Loucy (cell line): ENCODE data around the gene ASMT.

Experiments used
- H2AFZ ChIP-seq: fragments of 200-600 bp; sonication (generic); 2 replicates; pipeline ENCODE4 v1.6.0; 2016; ENCODE audit warnings: antibody characterized with exemption, mild to moderate bottlenecking, low read length, moderate library complexity
- H3F3A ChIP-seq: fragments of 200-600 bp; 2 replicates; pipeline ENCODE4 v1.6.0; 2016; ENCODE audit warnings: antibody characterized with exemption, low read depth, mild to moderate bottlenecking
- H3K27me3 ChIP-seq: fragments of 200-600 bp; sonication (generic); 2 replicates; pipeline ENCODE4 v1.6.1; 2014; ENCODE audit warnings: low read length, mild to moderate bottlenecking; ENCODE audit not compliant: insufficient read depth, poor library complexity, severe bottlenecking
- H3K36me3 ChIP-seq: fragments of 200-600 bp; sonication (generic); 2 replicates; pipeline ENCODE4 v1.6.1; 2016; ENCODE audit warnings: low read length; ENCODE audit not compliant: insufficient read depth
- H3K4me1 ChIP-seq: fragments of 200-600 bp; sonication (generic); 2 replicates; pipeline ENCODE4 v1.5.1; 2014; ENCODE audit warnings: low read length, mild to moderate bottlenecking; ENCODE audit not compliant: insufficient read depth, poor library complexity, severe bottlenecking
- H3K4me2 ChIP-seq: fragments of 200-600 bp; sonication (generic); 2 replicates; pipeline ENCODE4 v1.6.0; 2014; ENCODE audit warnings: antibody characterized with exemption, low read length, low read depth, mild to moderate bottlenecking; ENCODE audit not compliant: poor library complexity, severe bottlenecking
- H3K4me3 ChIP-seq: fragments of 200-600 bp; sonication (generic); 2 replicates; pipeline ENCODE4 v1.5.1; 2014; ENCODE audit warnings: low read length, mild to moderate bottlenecking, mixed read lengths; ENCODE audit not compliant: poor library complexity, severe bottlenecking
- H3K79me2 ChIP-seq: fragments of 200-600 bp; sonication (generic); 2 replicates; pipeline ENCODE4 v1.6.1; 2014; ENCODE audit warnings: low read length; ENCODE audit not compliant: insufficient read depth
- H3K9ac ChIP-seq: fragments of 200-600 bp; sonication (generic); 2 replicates; pipeline ENCODE4 v1.6.0; 2014; ENCODE audit warnings: mild to moderate bottlenecking, low read depth, low read length, moderate library complexity; ENCODE audit not compliant: poor library complexity, severe bottlenecking
- H3K9me2 ChIP-seq: fragments of 200-600 bp; sonication (generic); replicated peaks from 2 replicates; pipeline ENCODE4 v1.6.1; 2016; ENCODE audit warnings: low read depth, low read length, mixed read lengths
- H3K9me3 ChIP-seq: fragments of 200-600 bp; sonication (generic); 2 replicates; pipeline ENCODE4 v1.6.1; 2014; ENCODE audit warnings: mild to moderate bottlenecking, antibody characterized with exemption, low read length, low read depth; ENCODE audit not compliant: insufficient read depth
- H4K20me1 ChIP-seq: fragments of 200-600 bp; sonication (generic); 2 replicates; pipeline ENCODE4 v1.6.0; 2014; ENCODE audit warnings: antibody characterized with exemption, low read length, mild to moderate bottlenecking; ENCODE audit not compliant: insufficient read depth, poor library complexity, severe bottlenecking
- EZH2phosphoT487 ChIP-seq: fragments of 200-600 bp; IDR thresholded peaks from 2 replicates; pipeline ENCODE4 v1.6.1; 2018; ENCODE audit warnings: antibody characterized with exemption, mild to moderate bottlenecking, moderate library complexity, borderline replicate concordance
- TF ChIP-seq, protein P1 (sequence below): fragments of 200-600 bp; sonication (generic); conservative IDR thresholded peaks from 2 replicates; pipeline ENCODE4 v1.5.1; 2014; ENCODE audit warnings: mild to moderate bottlenecking, antibody characterized with exemption, low read length

The ASMT gene

DNA sequence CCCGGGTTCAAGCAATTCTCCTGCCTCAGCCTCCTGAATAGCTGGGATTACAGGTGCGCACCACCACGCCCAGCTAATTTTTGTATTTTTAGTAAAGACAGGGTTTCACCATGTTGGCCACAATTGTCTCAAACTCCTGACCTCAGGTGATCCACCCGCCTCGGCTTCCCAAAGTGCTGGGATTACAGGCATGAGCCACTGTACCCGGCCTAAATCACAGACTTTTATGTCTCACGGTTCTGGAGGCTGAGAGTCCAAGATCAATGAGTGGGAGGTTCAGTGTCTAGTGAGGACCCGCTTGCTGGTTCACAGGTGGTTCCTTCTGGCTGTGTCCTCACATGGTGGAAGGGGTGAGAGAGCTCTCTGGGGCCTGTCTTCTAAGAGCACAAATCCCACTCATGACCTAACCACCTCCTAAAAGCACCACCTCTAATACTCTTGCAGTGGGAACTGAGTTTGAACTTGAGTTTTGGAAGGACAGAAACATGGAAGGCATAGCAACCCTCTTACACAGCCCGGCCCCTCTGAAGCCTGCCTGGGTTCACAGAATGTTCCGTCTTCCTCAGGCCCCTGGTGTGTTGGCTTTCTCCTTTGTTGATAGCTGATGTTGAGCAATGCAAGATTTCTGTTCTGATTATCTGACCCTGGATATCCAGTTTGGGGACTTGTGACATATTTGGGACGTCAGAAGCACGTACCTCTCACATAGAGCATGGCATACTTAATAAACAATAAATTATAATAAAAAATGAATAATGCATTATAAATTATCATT, 25.3 kb upstream of the ASMT start:
- peaks cover 28% of the 10 kb centered on the region for H3K79me2 ChIP-seq
- no peaks in the 10 kb centered on the region for H3K9me3 ChIP-seq
- peaks cover 8% of the 10 kb centered on the region; the same call in 1 of the 2 replicates for H3K36me3 ChIP-seq
- H3K9me2 ChIP-seq: no peaks in the 10 kb centered on the region
- no peaks in the 10 kb centered on the region for H3F3A ChIP-seq
- no peak overlapping the region for H3K4me2 ChIP-seq
- H3K4me1 ChIP-seq: no peaks in the 10 kb centered on the region
- no peak overlapping the region for H3K9ac ChIP-seq
- TF ChIP-seq, protein P1, sequence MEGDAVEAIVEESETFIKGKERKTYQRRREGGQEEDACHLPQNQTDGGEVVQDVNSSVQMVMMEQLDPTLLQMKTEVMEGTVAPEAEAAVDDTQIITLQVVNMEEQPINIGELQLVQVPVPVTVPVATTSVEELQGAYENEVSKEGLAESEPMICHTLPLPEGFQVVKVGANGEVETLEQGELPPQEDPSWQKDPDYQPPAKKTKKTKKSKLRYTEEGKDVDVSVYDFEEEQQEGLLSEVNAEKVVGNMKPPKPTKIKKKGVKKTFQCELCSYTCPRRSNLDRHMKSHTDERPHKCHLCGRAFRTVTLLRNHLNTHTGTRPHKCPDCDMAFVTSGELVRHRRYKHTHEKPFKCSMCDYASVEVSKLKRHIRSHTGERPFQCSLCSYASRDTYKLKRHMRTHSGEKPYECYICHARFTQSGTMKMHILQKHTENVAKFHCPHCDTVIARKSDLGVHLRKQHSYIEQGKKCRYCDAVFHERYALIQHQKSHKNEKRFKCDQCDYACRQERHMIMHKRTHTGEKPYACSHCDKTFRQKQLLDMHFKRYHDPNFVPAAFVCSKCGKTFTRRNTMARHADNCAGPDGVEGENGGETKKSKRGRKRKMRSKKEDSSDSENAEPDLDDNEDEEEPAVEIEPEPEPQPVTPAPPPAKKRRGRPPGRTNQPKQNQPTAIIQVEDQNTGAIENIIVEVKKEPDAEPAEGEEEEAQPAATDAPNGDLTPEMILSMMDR: no peak
- TF ChIP-seq EZH2phosphoT487: no peak
- H3K4me3 ChIP-seq: no peak overlapping the region
- no peaks in the 10 kb centered on the region for H3K27me3 ChIP-seq
- H4K20me1 ChIP-seq: peaks cover 19% of the 10 kb centered on the region
- no peak overlapping the region for H2AFZ ChIP-seq

DNA sequence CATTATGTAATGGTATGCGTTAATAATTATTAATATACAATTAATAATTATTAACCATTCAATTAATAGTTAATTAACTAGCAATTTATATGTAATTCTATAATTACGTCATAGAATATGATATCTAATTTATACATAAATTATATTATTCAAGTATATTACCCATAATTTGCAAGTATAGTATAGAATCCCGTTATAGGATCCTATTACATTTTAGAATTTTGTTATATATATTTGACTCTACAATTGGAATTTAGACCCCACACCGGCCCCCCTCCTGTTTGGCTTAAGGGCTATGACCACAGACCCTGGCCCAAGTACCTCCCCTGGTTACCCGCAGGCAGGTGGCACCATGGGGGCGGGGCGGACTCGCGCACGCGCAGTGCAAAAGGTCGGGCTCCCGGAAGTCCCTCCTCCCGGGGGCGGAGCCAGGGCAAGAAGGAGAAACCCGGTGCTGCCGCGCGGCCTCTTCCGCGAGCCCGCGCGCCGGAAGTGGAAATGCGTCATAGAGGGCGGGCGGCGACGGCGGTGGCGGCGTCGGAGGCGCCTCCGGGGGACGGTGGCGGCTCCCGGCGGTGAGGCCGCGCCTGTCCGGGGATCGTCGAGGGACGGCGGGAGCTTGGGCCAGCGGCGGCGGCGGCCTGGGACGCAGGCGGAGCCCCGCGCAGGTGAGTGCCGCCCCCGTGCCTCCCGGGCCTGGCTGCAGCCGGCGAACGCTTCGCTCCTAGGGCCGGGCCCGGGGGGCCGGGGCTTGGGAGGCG, 23.6 kb upstream of the ASMT start, which contains the start of gene AKAP17A:
Gene AKAP17A, plus strand, starts transcription at position 503 of the 761 bp plus-strand sequence. CDS start 1,859 bp downstream, outside the sequence.
- Histone ChIP-seq H2AFZ (no peak within 1 kb of the TSS), H4K20me1 (peaks cover 25% of the 10 kb centered on the region)
- TF ChIP-seq, protein P1: no peak
- no peak for TF ChIP-seq EZH2phosphoT487

DNA sequence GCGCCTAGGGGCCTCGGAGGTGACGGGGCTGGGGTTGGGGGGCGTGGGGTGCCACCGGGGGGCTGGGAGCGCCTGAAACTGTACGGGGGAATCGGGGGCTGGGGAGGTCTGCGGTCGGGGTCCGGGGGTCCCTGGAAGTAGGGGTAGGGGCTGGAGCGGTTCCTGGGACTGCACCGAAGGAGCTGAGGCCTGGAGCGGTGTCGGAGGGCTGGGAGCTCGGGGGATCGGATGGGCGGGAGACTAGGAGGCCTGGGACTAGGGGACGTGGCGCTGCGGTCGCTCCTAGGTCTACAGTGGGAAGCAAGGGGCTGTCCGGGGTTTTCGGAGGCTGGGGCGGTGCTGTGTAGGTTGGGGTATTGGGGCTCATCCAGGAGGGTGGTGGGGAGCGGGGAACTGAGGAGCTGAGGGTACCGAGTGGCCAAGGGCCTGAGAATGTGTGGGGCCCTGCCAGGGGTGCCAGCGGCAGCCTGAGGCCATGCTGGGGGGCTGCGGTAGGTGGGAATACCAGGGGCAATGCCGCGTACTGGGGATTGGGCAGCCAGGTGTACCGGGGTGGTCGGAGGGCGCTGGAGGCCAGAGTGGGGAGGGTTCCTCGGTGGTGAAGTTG, 22.9 kb upstream of the ASMT start:
- Histone ChIP-seq H3K4me2 (peak overlapping the region; percentile 77), H2AFZ (no peak overlapping the region), H3K4me3 (peak overlapping the region; percentile 84), H3F3A (no peaks in the 10 kb centered on the region), H3K27me3 (no peaks in the 10 kb centered on the region), H3K79me2 (peaks cover 46% of the 10 kb centered on the region), H3K4me1 (no peaks in the 10 kb centered on the region), H4K20me1 (peaks cover 25% of the 10 kb centered on the region), H3K9me3 (no peaks in the 10 kb centered on the region), H3K9ac (peak overlapping the region; percentile 77), H3K9me2 (no peaks in the 10 kb centered on the region), H3K36me3 (peaks cover 28% of the 10 kb centered on the region; the same call in 1 of the 2 replicates)
- TF ChIP-seq, protein P1: no peak
- no peak for TF ChIP-seq EZH2phosphoT487

More for the DNA sequence above, 23.6 kb upstream of the ASMT start, which contains the start of gene AKAP17A:
- Histone ChIP-seq H3K36me3 (peaks cover 24% of the 10 kb centered on the region; the same call in 1 of the 2 replicates), H3K9me2 (no peaks in the 10 kb centered on the region), H3K4me2 (peak within 1 kb of the TSS; percentile 77), H3F3A (no peaks in the 10 kb centered on the region), H3K4me3 (peak within 1 kb of the TSS; percentile 84), H3K79me2 (peaks cover 43% of the 10 kb centered on the region), H3K9ac (peak within 1 kb of the TSS; percentile 77), H3K9me3 (no peaks in the 10 kb centered on the region), H3K27me3 (no peaks in the 10 kb centered on the region), H3K4me1 (no peaks in the 10 kb centered on the region)
